NT2/D1 (cell line): ENCODE measurements around the gene SELENOI.
"Not testable (repeated sequence)": the region's sequence is repeated elsewhere in the genome, so short reads cannot be mapped to it uniquely, and the experiment has no call there.

Experiments
- DNase-seq: peaks from one replicate; pipeline ENCODE4 v3.0.0-alpha.2; 2011; ENCODE audit warnings: low read depth, low spot score
- H3K27me3 ChIP-seq: 2 replicates; pipeline ENCODE4 v1.6.0; 2011; ENCODE audit warnings: mild to moderate bottlenecking; ENCODE audit not compliant: insufficient read length, insufficient read depth
- H3K36me3 ChIP-seq: 2 replicates; pipeline ENCODE4 v1.6.1; 2011; ENCODE audit warnings: mild to moderate bottlenecking, low read length, mixed read lengths; ENCODE audit not compliant: insufficient read depth, insufficient read length
- H3K4me1 ChIP-seq: 2 replicates; pipeline ENCODE4 v1.5.1; 2011; ENCODE audit not compliant: insufficient read depth, insufficient read length
- H3K4me3 ChIP-seq: 2 replicates; pipeline ENCODE4 v1.5.1; 2011; ENCODE audit warnings: low read depth; ENCODE audit not compliant: insufficient read length
- H3K9ac ChIP-seq: 2 replicates; pipeline ENCODE4 v1.6.0; 2011; ENCODE audit warnings: low read depth; ENCODE audit not compliant: insufficient read length
- H3K9me3 ChIP-seq: 2 replicates; pipeline ENCODE4 v1.5.1; 2011; ENCODE audit warnings: mild to moderate bottlenecking, low read length; ENCODE audit not compliant: insufficient read depth
- SUZ12 ChIP-seq: IDR thresholded peaks from 2 replicates; pipeline ENCODE4 v1.6.1; 2011; ENCODE audit not compliant: insufficient read length, insufficient read depth; ENCODE audit errors: extremely low read depth
- YY1 ChIP-seq: IDR thresholded peaks from 2 replicates; pipeline ENCODE4 v1.6.1; 2011; ENCODE audit not compliant: insufficient read length, insufficient read depth
- ZNF274 ChIP-seq: IDR thresholded peaks from 2 replicates; pipeline ENCODE4 v1.6.1; 2011; ENCODE audit warnings: mild to moderate bottlenecking, low read depth, low read length

Gene SELENOI

GRCh38 chr2:26316845-26317244 lies 29.1 kb upstream of the SELENOI start:
- no peaks in the 10 kb centered on the region for H3K4me1 ChIP-seq
- H3K27me3 ChIP-seq = no peaks in the 10 kb centered on the region
- DNase-seq = no peak

GRCh38 chr2:26317377-26318105 lies 28.4 kb upstream of the SELENOI start:
- TF ChIP-seq YY1 (no peak), SUZ12 (no peak), ZNF274 (no peak)
- H3K9ac ChIP-seq = no peak overlapping the region
- H3K36me3 ChIP-seq = no peaks in the 10 kb centered on the region
- no peaks in the 10 kb centered on the region for H3K27me3 ChIP-seq
- no peaks in the 10 kb centered on the region for H3K9me3 ChIP-seq
- no peak overlapping the region for H3K4me3 ChIP-seq
- no peak for DNase-seq
- no peaks in the 10 kb centered on the region for H3K4me1 ChIP-seq

More at GRCh38 chr2:26316845-26317244, 29.1 kb upstream of the SELENOI start:
- Histone ChIP-seq H3K9me3 (no peaks in the 10 kb centered on the region), H3K4me3 (no peak overlapping the region), H3K36me3 (no peaks in the 10 kb centered on the region), H3K9ac (no peak overlapping the region)
- no peak for TF ChIP-seq SUZ12
- no peak for TF ChIP-seq ZNF274
- no peak for TF ChIP-seq YY1

GRCh38 chr2:26318950-26319349 lies 27.0 kb upstream of the SELENOI start:
- Histone ChIP-seq H3K4me1 (no peaks in the 10 kb centered on the region), H3K4me3 (no peak overlapping the region), H3K36me3 (no peaks in the 10 kb centered on the region), H3K9ac (no peak overlapping the region), H3K9me3 (no peaks in the 10 kb centered on the region), H3K27me3 (no peaks in the 10 kb centered on the region)
- TF ChIP-seq ZNF274 (no peak), SUZ12 (no peak), YY1 (no peak)
- no peak for DNase-seq

- not testable (repeated sequence) for H3K4me1 ChIP-seq, H3K9me3 ChIP-seq, H3K4me3 ChIP-seq, DNase-seq, H3K36me3 ChIP-seq, H3K27me3 ChIP-seq, H3K9ac ChIP-seq
These were observed 21.5 kb upstream of the SELENOI start for GRCh38 chr2:26324479-26324878.

GRCh38 chr2:26324903-26325302 lies 21.0 kb upstream of the SELENOI start:
- no peaks in the 10 kb centered on the region for H3K9me3 ChIP-seq
- no peak overlapping the region for H3K4me3 ChIP-seq
- H3K9ac ChIP-seq = no peak overlapping the region
- H3K36me3 ChIP-seq = no peaks in the 10 kb centered on the region
- no peak for TF ChIP-seq ZNF274
- TF ChIP-seq SUZ12 = no peak
- H3K27me3 ChIP-seq = no peaks in the 10 kb centered on the region
- no peaks in the 10 kb centered on the region for H3K4me1 ChIP-seq
- no peak for DNase-seq

GRCh38 chr2:26325851-26326250 lies 20.1 kb upstream of the SELENOI start:
- H3K9ac ChIP-seq = no peak overlapping the region
- no peaks in the 10 kb centered on the region for H3K27me3 ChIP-seq
- H3K36me3 ChIP-seq = no peaks in the 10 kb centered on the region
- H3K9me3 ChIP-seq = no peaks in the 10 kb centered on the region
- peaks cover 3% of the 10 kb centered on the region for H3K4me1 ChIP-seq
- H3K4me3 ChIP-seq = no peak overlapping the region
- no peak for DNase-seq
- no peak for TF ChIP-seq YY1
- no peak for TF ChIP-seq SUZ12
- TF ChIP-seq ZNF274 = no peak

- no peaks in the 10 kb centered on the region for H3K36me3 ChIP-seq
- DNase-seq = no peak
- TF ChIP-seq SUZ12 (no peak), YY1 (no peak), ZNF274 (no peak)
- no peak overlapping the region for H3K9ac ChIP-seq
- peaks cover 3% of the 10 kb centered on the region for H3K4me1 ChIP-seq
- H3K4me3 ChIP-seq = no peak overlapping the region
- H3K9me3 ChIP-seq = no peaks in the 10 kb centered on the region
- no peaks in the 10 kb centered on the region for H3K27me3 ChIP-seq
These were observed 19.4 kb upstream of the SELENOI start for GRCh38 chr2:26326514-26326913.
